GM18498 (cell line): ENCODE measurements around the gene FES.

ENCODE experiments used
- ATAC-seq: cut with Tn5 transposase; IDR thresholded peaks from one replicate; pipeline ENCODE4 v1.9.1; 2021; ENCODE audit warnings: mild to moderate bottlenecking, moderate library complexity; ENCODE audit not compliant: unreplicated experiment

Gene FES

DNA sequence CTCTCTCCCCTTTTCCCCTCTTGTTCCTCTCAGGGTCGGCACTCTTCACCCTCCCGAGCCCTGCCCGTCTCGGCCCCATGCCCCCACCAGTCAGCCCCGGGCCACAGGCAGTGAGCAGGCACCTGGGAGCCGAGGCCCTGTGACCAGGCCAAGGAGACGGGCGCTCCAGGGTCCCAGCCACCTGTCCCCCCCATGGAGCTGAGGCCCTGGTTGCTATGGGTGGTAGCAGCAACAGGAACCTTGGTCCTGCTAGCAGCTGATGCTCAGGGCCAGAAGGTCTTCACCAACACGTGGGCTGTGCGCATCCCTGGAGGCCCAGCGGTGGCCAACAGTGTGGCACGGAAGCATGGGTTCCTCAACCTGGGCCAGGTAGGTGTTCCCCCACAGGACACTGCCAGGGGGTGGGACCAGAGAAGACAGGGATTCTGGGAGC lies 8.7 kb upstream of the FES start:
- ATAC-seq: no peak

GRCh38 chr15:90876046-90876445 lies 8.3 kb upstream of the FES start:
- ATAC-seq: no peak

GRCh38 chr15:90876512-90877170 lies 7.7 kb upstream of the FES start:
- ATAC-seq: no peak

GRCh38 chr15:90877315-90877714 lies 7.0 kb upstream of the FES start:
- no peak for ATAC-seq

- ATAC-seq: no peak
Observed at GRCh38 chr15:90877996-90878395, 6.3 kb upstream of the FES start.

DNA sequence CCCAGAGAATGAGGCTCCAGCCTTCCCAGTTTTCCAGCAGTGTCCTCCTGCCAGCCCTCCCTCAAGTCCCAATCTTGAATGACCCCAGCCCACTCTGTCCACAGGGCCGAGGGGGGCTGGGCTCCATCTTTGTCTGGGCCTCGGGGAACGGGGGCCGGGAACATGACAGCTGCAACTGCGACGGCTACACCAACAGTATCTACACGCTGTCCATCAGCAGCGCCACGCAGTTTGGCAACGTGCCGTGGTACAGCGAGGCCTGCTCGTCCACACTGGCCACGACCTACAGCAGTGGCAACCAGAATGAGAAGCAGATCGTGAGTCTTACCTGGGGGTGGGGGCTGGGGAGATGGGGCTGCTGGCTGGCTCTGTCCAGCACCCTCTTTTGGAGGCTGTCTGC lies 5.6 kb upstream of the FES start:
- ATAC-seq: no peak

DNA sequence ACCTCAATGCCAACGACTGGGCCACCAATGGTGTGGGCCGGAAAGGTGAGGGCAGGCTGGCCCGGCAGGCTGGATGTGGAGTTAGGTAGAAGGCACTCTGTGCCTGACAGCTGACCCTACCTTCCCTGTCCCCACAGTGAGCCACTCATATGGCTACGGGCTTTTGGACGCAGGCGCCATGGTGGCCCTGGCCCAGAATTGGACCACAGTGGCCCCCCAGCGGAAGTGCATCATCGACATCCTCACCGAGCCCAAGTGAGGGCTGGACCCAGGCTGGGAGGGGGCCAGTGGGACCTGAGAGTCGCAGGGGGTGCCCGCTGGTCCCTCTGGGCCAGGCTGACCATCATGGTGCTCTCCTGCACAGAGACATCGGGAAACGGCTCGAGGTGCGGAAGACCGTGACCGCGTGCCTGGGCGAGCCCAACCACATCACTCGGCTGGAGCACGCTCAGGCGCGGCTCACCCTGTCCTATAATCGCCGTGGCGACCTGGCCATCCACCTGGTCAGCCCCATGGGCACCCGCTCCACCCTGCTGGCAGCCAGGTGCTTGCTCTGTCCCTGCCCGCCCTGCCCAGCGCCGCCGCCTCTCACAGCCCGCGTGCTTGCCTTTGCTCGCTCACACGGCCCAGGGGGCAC lies 4.5 kb upstream of the FES start:
- ATAC-seq: no peak

DNA sequence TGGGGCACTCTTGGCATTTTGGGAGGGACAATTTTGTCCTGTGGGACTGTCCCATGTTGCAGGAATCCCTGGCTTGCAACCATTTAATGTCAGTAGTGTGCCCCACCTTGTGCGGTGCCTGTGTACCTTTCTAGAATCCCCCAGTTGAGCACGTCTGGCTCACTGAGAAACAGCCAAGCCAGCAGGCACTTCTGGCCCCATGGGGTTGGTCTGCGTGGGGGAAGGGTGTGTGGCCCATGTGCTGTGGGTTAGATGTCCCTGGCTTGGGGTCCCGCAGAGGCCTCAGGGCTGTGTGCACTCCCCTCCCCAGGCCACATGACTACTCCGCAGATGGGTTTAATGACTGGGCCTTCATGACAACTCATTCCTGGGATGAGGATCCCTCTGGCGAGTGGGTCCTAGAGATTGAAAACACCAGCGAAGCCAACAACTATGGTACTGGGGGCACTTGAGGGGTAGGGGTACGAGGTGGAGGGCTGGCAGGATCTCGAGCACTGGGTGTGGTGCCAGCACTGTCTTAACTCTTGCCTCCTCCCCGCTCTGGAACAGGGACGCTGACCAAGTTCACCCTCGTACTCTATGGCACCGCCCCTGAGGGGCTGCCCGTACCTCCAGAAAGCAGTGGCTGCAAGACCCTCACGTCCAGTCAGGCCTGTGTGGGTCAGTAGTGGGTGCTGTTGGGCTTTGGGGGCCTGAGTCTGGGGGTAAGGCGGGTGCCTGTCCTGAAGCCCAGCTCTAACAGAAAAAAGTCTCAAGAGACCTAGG lies 3.7 kb upstream of the FES start:
- no peak for ATAC-seq

- no peak for ATAC-seq
Observed at GRCh38 chr15:90881181-90881977, 2.9 kb upstream of the FES start.

DNA sequence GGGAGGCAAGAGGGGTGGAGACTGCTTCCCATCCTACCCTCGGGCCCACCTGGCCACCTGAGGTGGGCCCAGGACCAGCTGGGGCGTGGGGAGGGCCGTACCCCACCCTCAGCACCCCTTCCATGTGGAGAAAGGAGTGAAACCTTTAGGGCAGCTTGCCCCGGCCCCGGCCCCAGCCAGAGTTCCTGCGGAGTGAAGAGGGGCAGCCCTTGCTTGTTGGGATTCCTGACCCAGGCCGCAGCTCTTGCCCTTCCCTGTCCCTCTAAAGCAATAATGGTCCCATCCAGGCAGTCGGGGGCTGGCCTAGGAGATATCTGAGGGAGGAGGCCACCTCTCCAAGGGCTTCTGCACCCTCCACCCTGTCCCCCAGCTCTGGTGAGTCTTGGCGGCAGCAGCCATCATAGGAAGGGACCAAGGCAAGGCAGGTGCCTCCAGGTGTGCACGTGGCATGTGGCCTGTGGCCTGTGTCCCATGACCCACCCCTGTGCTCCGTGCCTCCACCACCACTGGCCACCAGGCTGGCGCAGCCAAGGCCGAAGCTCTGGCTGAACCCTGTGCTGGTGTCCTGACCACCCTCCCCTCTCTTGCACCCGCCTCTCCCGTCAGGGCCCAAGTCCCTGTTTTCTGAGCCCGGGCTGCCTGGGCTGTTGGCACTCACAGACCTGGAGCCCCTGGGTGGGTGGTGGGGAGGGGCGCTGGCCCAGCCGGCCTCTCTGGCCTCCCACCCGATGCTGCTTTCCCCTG lies 2.2 kb upstream of the FES start:
- no peak for ATAC-seq

GRCh38 chr15:90882781-90883525 lies 1.4 kb upstream of the FES start:
- ATAC-seq: no peak

GRCh38 chr15:90883526-90883975 lies 753 bp upstream of the FES start:
- ATAC-seq: no peak

GRCh38 chr15:90884719-90885431 lies 571 bp downstream of the FES start:
- no peak for ATAC-seq

GRCh38 chr15:90885432-90886290 lies 1.4 kb downstream of the FES start:
- ATAC-seq: peak; percentile 47

GRCh38 chr15:90886291-90886614 lies 1.9 kb downstream of the FES start:
- ATAC-seq: no peak

GRCh38 chr15:90887037-90887481 lies 2.8 kb downstream of the FES start:
- ATAC-seq: no peak

GRCh38 chr15:90889313-90889730 lies 5.0 kb downstream of the FES start:
- ATAC-seq: no peak

DNA sequence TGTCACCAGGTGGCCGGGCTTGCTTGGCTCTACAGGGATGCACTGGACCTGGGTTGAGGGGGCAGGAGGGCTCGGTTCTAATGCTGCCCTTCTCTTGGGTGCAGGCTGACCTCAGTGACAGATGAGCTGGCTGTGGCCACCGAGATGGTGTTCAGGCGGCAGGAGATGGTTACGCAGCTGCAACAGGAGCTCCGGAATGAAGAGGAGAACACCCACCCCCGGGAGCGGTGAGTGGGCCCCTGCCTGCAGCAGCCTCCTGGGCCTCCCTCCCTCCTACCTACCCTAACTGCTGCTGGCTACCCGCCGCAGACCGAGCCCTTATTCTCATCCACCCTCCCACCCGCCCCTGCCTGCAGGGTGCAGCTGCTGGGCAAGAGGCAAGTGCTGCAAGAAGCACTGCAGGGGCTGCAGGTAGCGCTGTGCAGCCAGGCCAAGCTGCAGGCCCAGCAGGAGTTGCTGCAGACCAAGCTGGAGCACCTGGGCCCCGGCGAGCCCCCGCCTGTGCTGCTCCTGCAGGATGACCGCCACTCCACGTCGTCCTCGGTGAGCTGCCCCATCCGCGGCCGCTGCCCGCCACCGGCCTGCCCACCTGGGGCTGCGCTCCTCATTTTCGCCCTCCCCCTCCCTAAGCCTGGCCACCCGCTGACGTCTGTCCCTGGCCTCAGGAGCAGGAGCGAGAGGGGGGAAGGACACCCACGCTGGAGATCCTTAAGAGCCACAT lies 5.6 kb downstream of the FES start:
- ATAC-seq: no peak
